ENCODE data around the gene MADD.

The MADD gene

GRCh38 chr11:47375546-47376085 is 105.7 kb downstream of the MADD start:
- no peaks in the 10 kb centered on the region for H3K79me1 ChIP-seq (ENCODE audit: low read length)
- no peak overlapping the region for H2AFZ ChIP-seq (ENCODE audit: insufficient read depth, low read length, poor library complexity)
- H2AK5ac ChIP-seq (ENCODE audit: low read length): no peak overlapping the region
- no peak overlapping the region for H3K4me3 ChIP-seq (ENCODE audit: low read depth, low read length)
- H3K27me3 ChIP-seq (ENCODE audit: insufficient read depth, low read length): no peaks in the 10 kb centered on the region
- H3K9ac ChIP-seq (ENCODE audit: low read length): no peak overlapping the region
- no peak overlapping the region for H4K12ac ChIP-seq (ENCODE audit: low read depth, low read length)
- H2BK5ac ChIP-seq (ENCODE audit: low read depth, low read length, poor library complexity): no peak overlapping the region
- no peak overlapping the region for H3K4me2 ChIP-seq (ENCODE audit: low read length)
- no peak overlapping the region for H3K23ac ChIP-seq (ENCODE audit: low read length)
- no peaks in the 10 kb centered on the region for H3K79me2 ChIP-seq (ENCODE audit: control insufficient read depth, insufficient read depth, low read length, poor library complexity)
- WGBS (ENCODE audit: extremely low coverage, insufficient coverage, insufficient read length): no CpG with 5 or more reads among the region's 13 CpGs
- H2BK120ac ChIP-seq (ENCODE audit: insufficient read depth, low read length, poor library complexity): no peak overlapping the region
- peaks cover 5% of the 10 kb centered on the region in 2 experiments for H3K4me1 ChIP-seq (ENCODE audit: control insufficient read depth in 1 of 2, insufficient read depth in 2 of 2, low read length in 2 of 2)
- no peak for DNase-seq
- H3K18ac ChIP-seq (ENCODE audit: low read length): no peak overlapping the region
- H3K27ac ChIP-seq (ENCODE audit: low read depth, low read length): no peak overlapping the region
- no peak overlapping the region for H3K14ac ChIP-seq (ENCODE audit: low read length)
- H2BK12ac ChIP-seq (ENCODE audit: low read length): no peak overlapping the region
- H3K9me3 ChIP-seq (ENCODE audit: insufficient read depth, low read depth, low read length): no peaks in the 10 kb centered on the region
- H4K91ac ChIP-seq (ENCODE audit: low read depth, low read length): no peak overlapping the region
- H3K4ac ChIP-seq (ENCODE audit: low read depth, low read length): no peak overlapping the region
- no peak overlapping the region for H4K8ac ChIP-seq (ENCODE audit: low read depth, low read length)
- no peaks in the 10 kb centered on the region for H3K36me3 ChIP-seq (ENCODE audit: control insufficient read depth in 1 of 2, insufficient read depth in 2 of 2, low read length in 2 of 2)

- H2AK5ac ChIP-seq (ENCODE audit: low read length): no peak overlapping the region
- H3K9ac ChIP-seq (ENCODE audit: low read length): no peak overlapping the region
- no peak overlapping the region for H3K4me2 ChIP-seq (ENCODE audit: low read length)
- no peak overlapping the region for H4K8ac ChIP-seq (ENCODE audit: low read depth, low read length)
- H3K4me3 ChIP-seq (ENCODE audit: low read depth, low read length): no peak overlapping the region
- no peak overlapping the region for H3K23ac ChIP-seq (ENCODE audit: low read length)
- no peak overlapping the region for H4K12ac ChIP-seq (ENCODE audit: low read depth, low read length)
- no peak overlapping the region for H2BK12ac ChIP-seq (ENCODE audit: low read length)
- no peak overlapping the region for H2BK5ac ChIP-seq (ENCODE audit: low read depth, low read length, poor library complexity)
- no peak overlapping the region for H3K18ac ChIP-seq (ENCODE audit: low read length)
- H3K36me3 ChIP-seq (ENCODE audit: control insufficient read depth in 1 of 2, insufficient read depth in 2 of 2, low read length in 2 of 2): no peaks in the 10 kb centered on the region
- H2BK120ac ChIP-seq (ENCODE audit: insufficient read depth, low read length, poor library complexity): no peak overlapping the region
- no peak overlapping the region for H3K4ac ChIP-seq (ENCODE audit: low read depth, low read length)
- no CpG with 5 or more reads among the region's 8 CpGs for WGBS (ENCODE audit: extremely low coverage, insufficient coverage, insufficient read length)
- H3K27ac ChIP-seq (ENCODE audit: low read depth, low read length): no peak overlapping the region
- H3K14ac ChIP-seq (ENCODE audit: low read length): no peak overlapping the region
- no peak for DNase-seq
- H3K4me1 ChIP-seq (ENCODE audit: control insufficient read depth in 1 of 2, insufficient read depth in 2 of 2, low read length in 2 of 2): peaks cover 5% of the 10 kb centered on the region in 2 experiments
- no peaks in the 10 kb centered on the region for H3K27me3 ChIP-seq (ENCODE audit: insufficient read depth, low read length)
- H3K9me3 ChIP-seq (ENCODE audit: insufficient read depth, low read depth, low read length): no peaks in the 10 kb centered on the region
- no peaks in the 10 kb centered on the region for H3K79me2 ChIP-seq (ENCODE audit: control insufficient read depth, insufficient read depth, low read length, poor library complexity)
- H2AFZ ChIP-seq (ENCODE audit: insufficient read depth, low read length, poor library complexity): no peak overlapping the region
- no peak overlapping the region for H4K91ac ChIP-seq (ENCODE audit: low read depth, low read length)
- H3K79me1 ChIP-seq (ENCODE audit: low read length): no peaks in the 10 kb centered on the region
Observed at GRCh38 chr11:47376107-47376524, 106.2 kb downstream of the MADD start.

GRCh38 chr11:47376525-47377371 is 106.8 kb downstream of the MADD start:
- no peak for DNase-seq
- Histone ChIP-seq H3K9ac (ENCODE audit: low read length) (no peak overlapping the region), H3K9me3 (ENCODE audit: insufficient read depth, low read depth, low read length) (no peaks in the 10 kb centered on the region), H3K18ac (ENCODE audit: low read length) (no peak overlapping the region), H2AFZ (ENCODE audit: insufficient read depth, low read length, poor library complexity) (no peak overlapping the region), H4K12ac (ENCODE audit: low read depth, low read length) (no peak overlapping the region), H3K27me3 (ENCODE audit: insufficient read depth, low read length) (no peaks in the 10 kb centered on the region), H3K4me1 (ENCODE audit: control insufficient read depth in 1 of 2, insufficient read depth in 2 of 2, low read length in 2 of 2) (peaks cover 5% of the 10 kb centered on the region in 2 experiments), H4K8ac (ENCODE audit: low read depth, low read length) (no peak overlapping the region), H3K36me3 (ENCODE audit: control insufficient read depth in 1 of 2, insufficient read depth in 2 of 2, low read length in 2 of 2) (no peaks in the 10 kb centered on the region), H3K4ac (ENCODE audit: low read depth, low read length) (no peak overlapping the region), H2BK5ac (ENCODE audit: low read depth, low read length, poor library complexity) (no peak overlapping the region), H2AK5ac (ENCODE audit: low read length) (no peak overlapping the region), H3K14ac (ENCODE audit: low read length) (no peak overlapping the region), H3K79me2 (ENCODE audit: control insufficient read depth, insufficient read depth, low read length, poor library complexity) (no peaks in the 10 kb centered on the region), H3K23ac (ENCODE audit: low read length) (no peak overlapping the region), H2BK120ac (ENCODE audit: insufficient read depth, low read length, poor library complexity) (no peak overlapping the region), H3K4me3 (ENCODE audit: low read depth, low read length) (no peak overlapping the region), H3K4me2 (ENCODE audit: low read length) (no peak overlapping the region), H3K79me1 (ENCODE audit: low read length) (no peaks in the 10 kb centered on the region), H4K91ac (ENCODE audit: low read depth, low read length) (no peak overlapping the region), H3K27ac (ENCODE audit: low read depth, low read length) (no peak overlapping the region), H2BK12ac (ENCODE audit: low read length) (no peak overlapping the region)
- no CpG with 5 or more reads among the region's 14 CpGs for WGBS (ENCODE audit: extremely low coverage, insufficient coverage, insufficient read length)

- Histone ChIP-seq H2BK120ac (ENCODE audit: insufficient read depth, low read length, poor library complexity) (no peak overlapping the region), H2BK12ac (ENCODE audit: low read length) (no peak overlapping the region), H2BK5ac (ENCODE audit: low read depth, low read length, poor library complexity) (no peak overlapping the region), H3K27ac (ENCODE audit: low read depth, low read length) (no peak overlapping the region), H3K18ac (ENCODE audit: low read length) (no peak overlapping the region), H4K12ac (ENCODE audit: low read depth, low read length) (no peak overlapping the region), H3K9me3 (ENCODE audit: insufficient read depth, low read depth, low read length) (no peaks in the 10 kb centered on the region), H3K23ac (ENCODE audit: low read length) (no peak overlapping the region), H2AFZ (ENCODE audit: insufficient read depth, low read length, poor library complexity) (no peak overlapping the region), H3K9ac (ENCODE audit: low read length) (no peak overlapping the region), H4K8ac (ENCODE audit: low read depth, low read length) (no peak overlapping the region), H3K14ac (ENCODE audit: low read length) (no peak overlapping the region), H3K4me2 (ENCODE audit: low read length) (no peak overlapping the region), H3K27me3 (ENCODE audit: insufficient read depth, low read length) (no peaks in the 10 kb centered on the region), H4K91ac (ENCODE audit: low read depth, low read length) (no peak overlapping the region), H3K79me2 (ENCODE audit: control insufficient read depth, insufficient read depth, low read length, poor library complexity) (no peaks in the 10 kb centered on the region), H3K79me1 (ENCODE audit: low read length) (no peaks in the 10 kb centered on the region), H3K36me3 (ENCODE audit: control insufficient read depth in 1 of 2, insufficient read depth in 2 of 2, low read length in 2 of 2) (no peaks in the 10 kb centered on the region), H3K4ac (ENCODE audit: low read depth, low read length) (no peak overlapping the region), H3K4me1 (ENCODE audit: control insufficient read depth in 1 of 2, insufficient read depth in 2 of 2, low read length in 2 of 2) (peaks cover 5% of the 10 kb centered on the region in 2 experiments), H3K4me3 (ENCODE audit: low read depth, low read length) (no peak overlapping the region), H2AK5ac (ENCODE audit: low read length) (no peak overlapping the region)
- DNase-seq: no peak
- no CpG with 5 or more reads among the region's 5 CpGs for WGBS (ENCODE audit: extremely low coverage, insufficient coverage, insufficient read length)
Observed at GRCh38 chr11:47377571-47378009, 107.7 kb downstream of the MADD start.

Data from trophoblast cell (in vitro differentiated cells and primary cell).